Measurements from ENCODE around the gene DDX28. TPM values are rescaled to one million over a fixed set of nuclear protein-coding genes. Genes with fewer than 3 reads are reported as not detected.

Gene DDX28
- total and polyA plus RNA-seq, 2 of the 8 experiments (the other 6 are each of a cell fraction or from before 2014, with no cell fraction given): 16.8 to 28.1 TPM

GRCh38 chr16:68065716-68066305 lies 42.8 kb upstream of the DDX28 start (continued):
- no peak for TF ChIP-seq CHD7 (IDR thresholded peaks at IDR 0.05; ENCODE audit: insufficient replicate concordance, low read length)
- TF ChIP-seq SIX5 (IDR thresholded peaks at IDR 0.05; ENCODE audit: low read depth, low read length): no peak
- TF ChIP-seq USF2 (IDR thresholded peaks at IDR 0.05; ENCODE audit: low read length): no peak
- no peak for TF ChIP-seq CREB1 (IDR thresholded peaks at IDR 0.05)
- TF ChIP-seq SUZ12 (IDR thresholded peaks at IDR 0.05; ENCODE audit: low read length): no peak
- TF ChIP-seq JUND (IDR thresholded peaks at IDR 0.05; ENCODE audit: low read length): no peak
- TF ChIP-seq SRF (IDR thresholded peaks at IDR 0.05; ENCODE audit: low read depth, low read length): no peak
- TF ChIP-seq PHF8 (conservative IDR thresholded peaks at IDR 0.05; ENCODE audit: low read depth, low read length): no peak
- TF ChIP-seq TEAD4 (IDR thresholded peaks at IDR 0.05; ENCODE audit: low read depth, low read length): no peak
